ENCODE results near the gene CDPF1.

- TF ChIP-seq CTCF (IDR thresholded peaks at IDR 0.05; ENCODE audit: extremely low read depth in 1 of 2, insufficient read depth in 1 of 2, low read depth in 1 of 2, low read length in 2 of 2) (no peak), POLR2A (IDR thresholded peaks at IDR 0.05; ENCODE audit: low read depth, low read length) (no peak)
These were observed 9.3 kb upstream of the CDPF1 start for GRCh38 chr22:46259374-46259773.

All from endothelial cell of umbilical vein (primary cell).